Measurements from ENCODE around the gene PRDM16.

Gene PRDM16

DNA sequence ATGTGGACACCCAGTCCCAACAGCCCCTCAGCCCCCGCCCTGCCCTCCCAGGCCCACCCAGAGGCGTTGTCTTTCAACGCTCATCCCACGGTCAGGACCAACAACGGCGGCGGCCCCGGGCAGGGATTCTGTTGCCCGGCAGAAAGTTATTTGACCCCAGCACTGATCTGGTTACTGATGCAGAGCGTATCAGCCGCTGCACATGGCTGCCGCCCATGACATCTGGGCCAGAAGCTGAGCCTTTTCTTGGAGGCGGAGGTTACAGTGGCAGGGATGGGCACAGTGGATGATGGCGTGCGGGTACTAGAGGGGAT, 258.3 kb downstream of the PRDM16 start:
- Histone ChIP-seq H3K9ac (ENCODE audit: low read depth, low read length) (no peak overlapping the region), H3K36me3 (ENCODE audit: control insufficient read depth, insufficient read depth, low read length) (no peaks in the 10 kb centered on the region), H3K4me3 (ENCODE audit: low read depth, low read length) (no peak overlapping the region), H3K27me3 (ENCODE audit: control insufficient read depth, insufficient read depth, low read length) (no peaks in the 10 kb centered on the region), H3K4me1 (ENCODE audit: control insufficient read depth, insufficient read depth, low read length) (no peaks in the 10 kb centered on the region), H3K27ac (ENCODE audit: low read depth, low read length) (no peak overlapping the region), H3K9me3 (ENCODE audit: control insufficient read depth, insufficient read depth, low read length) (no peaks in the 10 kb centered on the region)

GRCh38 chr1:3327936-3328590, 259.1 kb downstream of the PRDM16 start:
- H3K9me3 ChIP-seq (ENCODE audit: control insufficient read depth, insufficient read depth, low read length): no peaks in the 10 kb centered on the region
- no peak overlapping the region for H3K9ac ChIP-seq (ENCODE audit: low read depth, low read length)
- H3K4me1 ChIP-seq (ENCODE audit: control insufficient read depth, insufficient read depth, low read length): no peaks in the 10 kb centered on the region
- H3K36me3 ChIP-seq (ENCODE audit: control insufficient read depth, insufficient read depth, low read length): no peaks in the 10 kb centered on the region
- H3K27ac ChIP-seq (ENCODE audit: low read depth, low read length): no peak overlapping the region
- H3K4me3 ChIP-seq (ENCODE audit: low read depth, low read length): no peak overlapping the region
- H3K27me3 ChIP-seq (ENCODE audit: control insufficient read depth, insufficient read depth, low read length): no peaks in the 10 kb centered on the region

GRCh38 chr1:3329640-3330281, 260.8 kb downstream of the PRDM16 start:
- Histone ChIP-seq H3K36me3 (ENCODE audit: control insufficient read depth, insufficient read depth, low read length) (no peaks in the 10 kb centered on the region), H3K27ac (ENCODE audit: low read depth, low read length) (no peak overlapping the region), H3K9ac (ENCODE audit: low read depth, low read length) (no peak overlapping the region), H3K27me3 (ENCODE audit: control insufficient read depth, insufficient read depth, low read length) (no peaks in the 10 kb centered on the region), H3K4me1 (ENCODE audit: control insufficient read depth, insufficient read depth, low read length) (no peaks in the 10 kb centered on the region), H3K9me3 (ENCODE audit: control insufficient read depth, insufficient read depth, low read length) (no peaks in the 10 kb centered on the region), H3K4me3 (ENCODE audit: low read depth, low read length) (no peak overlapping the region)

GRCh38 chr1:3330771-3331245, 261.8 kb downstream of the PRDM16 start:
- Histone ChIP-seq H3K36me3 (ENCODE audit: control insufficient read depth, insufficient read depth, low read length) (no peaks in the 10 kb centered on the region), H3K4me3 (ENCODE audit: low read depth, low read length) (no peak overlapping the region), H3K27ac (ENCODE audit: low read depth, low read length) (no peak overlapping the region), H3K9me3 (ENCODE audit: control insufficient read depth, insufficient read depth, low read length) (no peaks in the 10 kb centered on the region), H3K27me3 (ENCODE audit: control insufficient read depth, insufficient read depth, low read length) (no peaks in the 10 kb centered on the region), H3K4me1 (ENCODE audit: control insufficient read depth, insufficient read depth, low read length) (no peaks in the 10 kb centered on the region), H3K9ac (ENCODE audit: low read depth, low read length) (no peak overlapping the region)

GRCh38 chr1:3331564-3331963, 262.6 kb downstream of the PRDM16 start:
- no peaks in the 10 kb centered on the region for H3K4me1 ChIP-seq (ENCODE audit: control insufficient read depth, insufficient read depth, low read length)
- no peaks in the 10 kb centered on the region for H3K27me3 ChIP-seq (ENCODE audit: control insufficient read depth, insufficient read depth, low read length)
- no peak overlapping the region for H3K4me3 ChIP-seq (ENCODE audit: low read depth, low read length)
- peaks cover 4% of the 10 kb centered on the region for H3K9me3 ChIP-seq (ENCODE audit: control insufficient read depth, insufficient read depth, low read length)
- H3K27ac ChIP-seq (ENCODE audit: low read depth, low read length): no peak overlapping the region
- no peak overlapping the region for H3K9ac ChIP-seq (ENCODE audit: low read depth, low read length)
- H3K36me3 ChIP-seq (ENCODE audit: control insufficient read depth, insufficient read depth, low read length): no peaks in the 10 kb centered on the region

- H3K9me3 ChIP-seq (ENCODE audit: control insufficient read depth, insufficient read depth, low read length): peaks cover 8% of the 10 kb centered on the region
- H3K27me3 ChIP-seq (ENCODE audit: control insufficient read depth, insufficient read depth, low read length): no peaks in the 10 kb centered on the region
- no peaks in the 10 kb centered on the region for H3K36me3 ChIP-seq (ENCODE audit: control insufficient read depth, insufficient read depth, low read length)
- no peaks in the 10 kb centered on the region for H3K4me1 ChIP-seq (ENCODE audit: control insufficient read depth, insufficient read depth, low read length)
- no peak overlapping the region for H3K9ac ChIP-seq (ENCODE audit: low read depth, low read length)
- no peak overlapping the region for H3K4me3 ChIP-seq (ENCODE audit: low read depth, low read length)
- no peak overlapping the region for H3K27ac ChIP-seq (ENCODE audit: low read depth, low read length)
Measured at GRCh38 chr1:3332043-3332442, 263.0 kb downstream of the PRDM16 start.

DNA sequence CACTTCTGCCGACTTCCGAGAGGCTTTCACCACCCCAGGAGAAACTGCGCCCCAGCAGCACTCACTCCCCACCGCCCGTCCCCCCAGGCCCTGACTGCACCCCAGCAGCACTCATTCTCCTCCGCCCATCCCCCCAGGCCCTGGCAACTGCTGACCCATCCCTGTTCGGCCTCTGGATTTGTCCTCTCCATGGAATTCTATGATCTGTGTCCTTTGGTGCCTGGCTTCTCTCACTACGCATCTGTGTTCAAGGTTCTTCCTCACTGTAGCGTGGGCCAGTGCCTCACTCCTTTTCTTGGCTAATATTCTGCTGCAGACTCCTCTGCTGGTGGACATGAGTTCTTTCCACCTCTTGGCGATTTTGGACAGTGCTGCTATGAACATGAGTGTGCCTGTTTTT, 263.7 kb downstream of the PRDM16 start:
- Histone ChIP-seq H3K27me3 (ENCODE audit: control insufficient read depth, insufficient read depth, low read length) (no peaks in the 10 kb centered on the region), H3K9me3 (ENCODE audit: control insufficient read depth, insufficient read depth, low read length) (peaks cover 8% of the 10 kb centered on the region), H3K4me3 (ENCODE audit: low read depth, low read length) (no peak overlapping the region), H3K4me1 (ENCODE audit: control insufficient read depth, insufficient read depth, low read length) (no peaks in the 10 kb centered on the region), H3K36me3 (ENCODE audit: control insufficient read depth, insufficient read depth, low read length) (no peaks in the 10 kb centered on the region), H3K9ac (ENCODE audit: low read depth, low read length) (no peak overlapping the region), H3K27ac (ENCODE audit: low read depth, low read length) (no peak overlapping the region)

GRCh38 chr1:3333903-3334302, 264.9 kb downstream of the PRDM16 start:
- no peaks in the 10 kb centered on the region for H3K4me1 ChIP-seq (ENCODE audit: control insufficient read depth, insufficient read depth, low read length)
- H3K9ac ChIP-seq (ENCODE audit: low read depth, low read length): no peak overlapping the region
- H3K27me3 ChIP-seq (ENCODE audit: control insufficient read depth, insufficient read depth, low read length): no peaks in the 10 kb centered on the region
- H3K36me3 ChIP-seq (ENCODE audit: control insufficient read depth, insufficient read depth, low read length): no peaks in the 10 kb centered on the region
- no peak overlapping the region for H3K27ac ChIP-seq (ENCODE audit: low read depth, low read length)
- H3K9me3 ChIP-seq (ENCODE audit: control insufficient read depth, insufficient read depth, low read length): peaks cover 8% of the 10 kb centered on the region
- no peak overlapping the region for H3K4me3 ChIP-seq (ENCODE audit: low read depth, low read length)

- Histone ChIP-seq H3K27ac (ENCODE audit: low read depth, low read length) (no peak overlapping the region), H3K9ac (ENCODE audit: low read depth, low read length) (no peak overlapping the region), H3K27me3 (ENCODE audit: control insufficient read depth, insufficient read depth, low read length) (no peaks in the 10 kb centered on the region), H3K36me3 (ENCODE audit: control insufficient read depth, insufficient read depth, low read length) (no peaks in the 10 kb centered on the region), H3K4me1 (ENCODE audit: control insufficient read depth, insufficient read depth, low read length) (no peaks in the 10 kb centered on the region), H3K4me3 (ENCODE audit: low read depth, low read length) (no peak overlapping the region), H3K9me3 (ENCODE audit: control insufficient read depth, insufficient read depth, low read length) (peaks cover 8% of the 10 kb centered on the region)
Measured at GRCh38 chr1:3334366-3334765, 265.4 kb downstream of the PRDM16 start.

- Histone ChIP-seq H3K4me3 (ENCODE audit: low read depth, low read length) (no peak overlapping the region), H3K27ac (ENCODE audit: low read depth, low read length) (no peak overlapping the region), H3K9me3 (ENCODE audit: control insufficient read depth, insufficient read depth, low read length) (peaks cover 8% of the 10 kb centered on the region), H3K9ac (ENCODE audit: low read depth, low read length) (no peak overlapping the region), H3K27me3 (ENCODE audit: control insufficient read depth, insufficient read depth, low read length) (no peaks in the 10 kb centered on the region), H3K36me3 (ENCODE audit: control insufficient read depth, insufficient read depth, low read length) (no peaks in the 10 kb centered on the region), H3K4me1 (ENCODE audit: control insufficient read depth, insufficient read depth, low read length) (no peaks in the 10 kb centered on the region)
Measured at GRCh38 chr1:3335754-3336640, 267.0 kb downstream of the PRDM16 start.
